ENCODE data around the gene MYG1. TPM values are rescaled to one million over a fixed set of nuclear protein-coding genes. Genes with fewer than 3 reads are reported as not detected.

MYG1 gene
- total RNA-seq, 1 experiment from 2014 or later = 91.8 TPM

DNA sequence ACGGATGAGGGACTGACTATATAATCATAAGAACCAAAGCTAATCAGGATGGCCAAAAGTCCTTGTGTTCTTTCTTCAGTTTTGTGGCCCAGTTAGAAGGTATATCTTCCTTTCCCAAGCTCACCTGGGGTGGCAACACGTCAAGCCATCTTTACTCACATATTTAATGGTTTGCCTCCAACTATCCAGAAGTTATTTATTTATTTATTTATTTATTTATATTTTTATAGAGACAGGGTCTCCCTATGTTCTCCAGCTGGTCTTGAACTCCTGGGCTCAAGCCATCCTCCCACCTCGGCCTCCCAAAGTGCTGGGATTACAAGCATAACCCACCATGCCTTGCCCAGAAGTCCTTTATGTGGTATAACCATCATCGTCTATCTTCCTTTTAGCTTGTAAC, 48.4 kb downstream of the MYG1 start:
- Histone ChIP-seq H3K14ac (ENCODE audit: insufficient read depth, low read length) (no peak overlapping the region), H3K56ac (ENCODE audit: insufficient read length, low read depth, low read length) (no peak overlapping the region), H3K79me1 (ENCODE audit: insufficient read depth, low read depth, low read length, poor library complexity, severe bottlenecking) (no peaks in the 10 kb centered on the region), H4K91ac (ENCODE audit: insufficient read length, low read depth, low read length) (no peak overlapping the region), H3K4me2 (ENCODE audit: insufficient read depth, insufficient read length, low read length) (no peak overlapping the region), H4K20me1 (ENCODE audit: control insufficient read depth, insufficient read depth, insufficient read length) (no peaks in the 10 kb centered on the region), H2BK120ac (ENCODE audit: low read depth, low read length, poor library complexity, severe bottlenecking) (no peak overlapping the region), H3K79me2 (ENCODE audit: insufficient read depth, low read length) (no peaks in the 10 kb centered on the region), H2BK15ac (ENCODE audit: low read depth, low read length) (no peak overlapping the region), H2AFZ (ENCODE audit: low read length) (no peak overlapping the region), H3K4ac (ENCODE audit: low read depth, low read length) (no peak overlapping the region), H3K18ac (ENCODE audit: insufficient read length, low read depth, low read length) (no peak overlapping the region), H3K23ac (ENCODE audit: insufficient read length, low read depth, low read length) (no peak overlapping the region), H3K9ac (ENCODE audit: extremely low read depth, insufficient read length, low read length) (no peak overlapping the region), H2AK5ac (ENCODE audit: insufficient read length, low read length) (no peak overlapping the region), H4K8ac (replicated peaks; ENCODE audit: insufficient read length, low read depth, low read length) (no peak overlapping the region), H3K23me2 (ENCODE audit: insufficient read length, low read depth, low read length, poor library complexity, severe bottlenecking) (peaks cover 15% of the 10 kb centered on the region), H2BK12ac (ENCODE audit: insufficient read length, low read depth, low read length) (no peak overlapping the region), H3K4me1 (ENCODE audit: insufficient read depth, low read length) (no peaks in the 10 kb centered on the region), H3K27ac (ENCODE audit: insufficient read length, low read depth, low read length) (no peak overlapping the region), H2BK20ac (ENCODE audit: low read depth, low read length, poor library complexity, severe bottlenecking) (no peak overlapping the region), H2BK5ac (ENCODE audit: insufficient read length, low read length) (no peak overlapping the region), H3K9me3 (ENCODE audit: control insufficient read depth, low read depth, low read length) (no peaks in the 10 kb centered on the region), H3K27me3 (ENCODE audit: insufficient read depth, low read length) (no peaks in the 10 kb centered on the region), H3T11ph (ENCODE audit: low read length) (no peak overlapping the region), H4K5ac (ENCODE audit: insufficient read length, low read depth, low read length) (no peak overlapping the region)
- WGBS (ENCODE audit: extremely low coverage, insufficient read length, low lambda C conversion rate) = no CpG with 5 or more reads among the region's 4 CpGs
- peaks cover 37% of the 10 kb centered on the region for H3K27me3 Mint-ChIP-seq (ENCODE audit: low read depth)
- no peaks in the 10 kb centered on the region for H3K36me3 Mint-ChIP-seq (ENCODE audit: insufficient read depth in 1 of 3, low read depth in 3 of 3)
- no peaks in the 10 kb centered on the region; a peak in 2 of 5 replicates for H3K9me3 Mint-ChIP-seq
- H3K4me1 Mint-ChIP-seq = peaks cover 23 to 24% of the 10 kb centered on the region in 2 experiments
- H3K27ac Mint-ChIP-seq = no peak overlapping the region
- DNase-seq = no peak
- no peak overlapping the region for H3K4me3 Mint-ChIP-seq
- TF ChIP-seq, protein P1, sequence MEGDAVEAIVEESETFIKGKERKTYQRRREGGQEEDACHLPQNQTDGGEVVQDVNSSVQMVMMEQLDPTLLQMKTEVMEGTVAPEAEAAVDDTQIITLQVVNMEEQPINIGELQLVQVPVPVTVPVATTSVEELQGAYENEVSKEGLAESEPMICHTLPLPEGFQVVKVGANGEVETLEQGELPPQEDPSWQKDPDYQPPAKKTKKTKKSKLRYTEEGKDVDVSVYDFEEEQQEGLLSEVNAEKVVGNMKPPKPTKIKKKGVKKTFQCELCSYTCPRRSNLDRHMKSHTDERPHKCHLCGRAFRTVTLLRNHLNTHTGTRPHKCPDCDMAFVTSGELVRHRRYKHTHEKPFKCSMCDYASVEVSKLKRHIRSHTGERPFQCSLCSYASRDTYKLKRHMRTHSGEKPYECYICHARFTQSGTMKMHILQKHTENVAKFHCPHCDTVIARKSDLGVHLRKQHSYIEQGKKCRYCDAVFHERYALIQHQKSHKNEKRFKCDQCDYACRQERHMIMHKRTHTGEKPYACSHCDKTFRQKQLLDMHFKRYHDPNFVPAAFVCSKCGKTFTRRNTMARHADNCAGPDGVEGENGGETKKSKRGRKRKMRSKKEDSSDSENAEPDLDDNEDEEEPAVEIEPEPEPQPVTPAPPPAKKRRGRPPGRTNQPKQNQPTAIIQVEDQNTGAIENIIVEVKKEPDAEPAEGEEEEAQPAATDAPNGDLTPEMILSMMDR (conservative IDR thresholded peaks at IDR 0.05) = no peak

Measured in H9 (cell line).